ENCODE measurements around the gene SPDEF.

The SPDEF gene

DNA sequence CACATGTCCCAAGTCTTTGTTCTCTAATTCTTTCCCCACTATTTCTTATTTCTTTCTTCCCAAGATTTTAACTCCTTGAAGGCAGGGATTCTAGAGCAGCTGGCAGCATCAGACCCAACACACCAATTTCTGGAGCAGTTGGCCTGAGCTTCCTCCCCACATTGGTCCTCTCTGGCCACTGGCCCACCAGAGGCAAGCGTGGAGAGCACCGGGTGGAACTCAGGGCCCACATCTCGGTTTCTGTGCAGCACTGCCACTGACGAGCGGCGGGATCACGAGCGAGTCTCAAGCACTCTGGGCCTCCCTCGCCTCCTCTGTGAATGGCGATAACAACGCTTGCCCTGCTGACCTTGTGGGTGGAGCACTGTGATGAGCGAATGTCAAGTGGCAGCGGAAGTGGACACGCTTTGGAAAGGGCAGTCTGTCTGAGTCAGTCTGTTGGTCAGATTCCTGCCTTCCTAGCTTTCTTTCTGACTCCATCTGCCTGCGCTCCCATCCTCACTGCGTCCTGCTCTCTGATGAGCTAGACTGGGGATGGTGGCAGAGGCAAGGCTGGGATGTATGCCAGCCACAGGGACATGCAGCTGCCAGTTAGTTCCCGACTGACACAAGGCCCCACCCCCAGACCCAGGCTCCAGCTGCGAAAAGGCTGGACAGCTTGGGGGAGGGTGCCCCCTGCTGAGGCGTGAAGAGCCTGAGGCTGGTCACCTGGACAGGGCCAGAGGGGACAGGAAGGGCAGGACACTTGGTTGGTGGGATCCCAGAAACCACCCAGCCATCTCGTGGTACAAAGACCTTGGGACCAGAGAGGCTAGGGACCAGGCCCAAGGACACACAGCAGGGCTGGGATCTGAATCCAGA is 4.5 kb upstream of the SPDEF start:
- H4K20me1 ChIP-seq (ENCODE audit: insufficient read depth, low read length), result no peaks in the 10 kb centered on the region
- H2AFZ ChIP-seq (ENCODE audit: low read length), result no peak overlapping the region
- no peak overlapping the region for H3K4me3 ChIP-seq (ENCODE audit: low read depth, low read length, poor library complexity, severe bottlenecking)
- no peaks in the 10 kb centered on the region for H3K9me2 ChIP-seq (ENCODE audit: low read depth, low read length)
- H3K4me2 ChIP-seq (ENCODE audit: low read length), result no peak overlapping the region
- H3F3A ChIP-seq (ENCODE audit: insufficient read depth, low read length), result no peaks in the 10 kb centered on the region
- H3K36me3 ChIP-seq (ENCODE audit: insufficient read depth, low read length), result no peaks in the 10 kb centered on the region
- H3K79me2 ChIP-seq (ENCODE audit: insufficient read depth, low read length), result no peaks in the 10 kb centered on the region
- no peak overlapping the region for H3K27ac ChIP-seq (ENCODE audit: low read depth, low read length, poor library complexity, severe bottlenecking)
- no peak overlapping the region for H3K9ac ChIP-seq (ENCODE audit: low read length)
- 0 out of 2 replicates have a peak, but pooled peaks cover 3% of the 10 kb centered on the region for H3K9me3 ChIP-seq (ENCODE audit: low read length)
- no peak for TF ChIP-seq EZH2 (IDR thresholded peaks at IDR 0.05; ENCODE audit: borderline replicate concordance, low read length)
- 0 out of 2 replicates have a peak, but pooled peaks have one; percentile 9 for TF ChIP-seq CTCF (IDR thresholded peaks at IDR 0.05; ENCODE audit: low read length)
- peaks cover 7% of the 10 kb centered on the region for H3K27me3 ChIP-seq (ENCODE audit: insufficient read depth, low read length)
- no peaks in the 10 kb centered on the region for H3K4me1 ChIP-seq (ENCODE audit: insufficient read depth, low read length, severe bottlenecking)

DNA sequence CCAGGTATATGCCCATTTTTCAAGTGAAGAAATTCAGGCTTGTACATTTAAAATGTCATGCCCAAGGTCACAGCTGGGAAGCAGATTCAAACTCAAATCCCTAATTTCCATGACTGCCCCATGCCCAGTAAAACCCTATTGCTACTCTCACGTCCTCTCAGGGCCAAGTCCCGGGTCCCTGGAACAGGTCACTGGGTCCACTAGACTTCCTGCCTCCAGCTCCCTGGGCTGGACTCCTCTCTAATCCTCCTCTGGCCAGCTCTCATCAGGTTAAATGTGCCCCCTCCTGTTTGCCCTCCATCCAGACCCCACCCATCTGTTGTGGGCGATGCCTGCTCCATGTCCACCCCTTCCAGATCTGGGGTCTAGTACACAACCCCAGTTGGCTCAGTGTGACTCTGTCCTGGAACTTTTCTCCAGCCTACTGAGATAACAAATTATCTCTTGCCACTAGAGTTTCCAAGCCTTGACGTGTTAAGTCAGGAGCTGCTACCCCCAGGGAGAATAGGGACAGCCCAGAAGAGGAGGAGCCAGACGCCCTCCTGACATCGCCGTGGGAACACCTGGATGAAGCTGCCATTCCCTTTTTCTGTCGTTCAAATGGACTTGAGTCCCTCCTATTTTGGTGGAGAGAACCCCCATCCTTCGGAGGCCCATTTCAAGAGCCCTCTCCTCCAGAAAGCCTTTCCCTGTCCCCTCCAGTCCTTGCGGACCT is 3.7 kb upstream of the SPDEF start:
- H3K9me2 ChIP-seq (ENCODE audit: low read depth, low read length), result no peaks in the 10 kb centered on the region
- H3K27me3 ChIP-seq (ENCODE audit: insufficient read depth, low read length), result peaks cover 7% of the 10 kb centered on the region
- no peaks in the 10 kb centered on the region for H3F3A ChIP-seq (ENCODE audit: insufficient read depth, low read length)
- H3K9me3 ChIP-seq (ENCODE audit: low read length), result 0 out of 2 replicates have a peak, but pooled peaks cover 3% of the 10 kb centered on the region
- H3K79me2 ChIP-seq (ENCODE audit: insufficient read depth, low read length), result no peaks in the 10 kb centered on the region
- no peak for TF ChIP-seq EZH2 (IDR thresholded peaks at IDR 0.05; ENCODE audit: borderline replicate concordance, low read length)
- no peak overlapping the region for H3K9ac ChIP-seq (ENCODE audit: low read length)
- no peak overlapping the region for H2AFZ ChIP-seq (ENCODE audit: low read length)
- no peaks in the 10 kb centered on the region for H3K4me1 ChIP-seq (ENCODE audit: insufficient read depth, low read length, severe bottlenecking)
- H3K27ac ChIP-seq (ENCODE audit: low read depth, low read length, poor library complexity, severe bottlenecking), result no peak overlapping the region
- no peaks in the 10 kb centered on the region for H3K36me3 ChIP-seq (ENCODE audit: insufficient read depth, low read length)
- H3K4me3 ChIP-seq (ENCODE audit: low read depth, low read length, poor library complexity, severe bottlenecking), result no peak overlapping the region
- no peaks in the 10 kb centered on the region for H4K20me1 ChIP-seq (ENCODE audit: insufficient read depth, low read length)
- no peak overlapping the region for H3K4me2 ChIP-seq (ENCODE audit: low read length)

GRCh38 chr6:34558172-34558714 is 2.1 kb upstream of the SPDEF start:
- TF ChIP-seq EZH2 (IDR thresholded peaks at IDR 0.05; ENCODE audit: borderline replicate concordance, low read length), result no peak
- TF ChIP-seq CTCF (IDR thresholded peaks at IDR 0.05; ENCODE audit: low read length), result no peak
- no peaks in the 10 kb centered on the region for H3K9me2 ChIP-seq (ENCODE audit: low read depth, low read length)
- 0 out of 2 replicates have a peak, but pooled peaks cover 3% of the 10 kb centered on the region for H3K9me3 ChIP-seq (ENCODE audit: low read length)

More at GRCh38 chr6:34558172-34558714, 2.1 kb upstream of the SPDEF start:
- no peaks in the 10 kb centered on the region for H3K4me1 ChIP-seq (ENCODE audit: insufficient read depth, low read length, severe bottlenecking)
- H2AFZ ChIP-seq (ENCODE audit: low read length), result no peak overlapping the region
- no peaks in the 10 kb centered on the region for H3F3A ChIP-seq (ENCODE audit: insufficient read depth, low read length)
- H3K4me2 ChIP-seq (ENCODE audit: low read length), result no peak overlapping the region
- no peak overlapping the region for H3K4me3 ChIP-seq (ENCODE audit: low read depth, low read length, poor library complexity, severe bottlenecking)
- no peak overlapping the region for H3K9ac ChIP-seq (ENCODE audit: low read length)
- H3K27ac ChIP-seq (ENCODE audit: low read depth, low read length, poor library complexity, severe bottlenecking), result no peak overlapping the region
- H3K36me3 ChIP-seq (ENCODE audit: insufficient read depth, low read length), result no peaks in the 10 kb centered on the region
- no peaks in the 10 kb centered on the region for H4K20me1 ChIP-seq (ENCODE audit: insufficient read depth, low read length)
- H3K79me2 ChIP-seq (ENCODE audit: insufficient read depth, low read length), result no peaks in the 10 kb centered on the region
- peaks cover 7% of the 10 kb centered on the region for H3K27me3 ChIP-seq (ENCODE audit: insufficient read depth, low read length)
